Adrenal gland (tissue), 5 donors: ENCODE measurements around the gene MBOAT7.
A peak's percentile ranks its signal among the peaks of the same experiment; 100 is the strongest.

ENCODE experiments used
- CTCF ChIP-seq, 6 experiments: fragments of 450-650 bp in 4 of 6; fragments of 200-600 bp in 2 of 6; sonication (generic) in 1 of 6; IDR thresholded peaks; 1 replicate in 5 of 6; 2 replicates in 1 of 6; pipeline versions ENCODE4 v1.5.1 to v1.8.0; 2016 to 2021; ENCODE audit warnings: antibody characterized with exemption in 6 of 6, mild to moderate bottlenecking in 2 of 6, moderate library complexity in 1 of 6
- POLR2A ChIP-seq, 2 donors: fragments of 450-650 bp; IDR thresholded peaks; one replicate each; pipeline ENCODE4 v1.6.1; 2017; ENCODE audit warnings: antibody characterized with exemption in 2 of 2, mild to moderate bottlenecking in 2 of 2, moderate library complexity in 1 of 2
- donor health status: DM: no; HTN: no; CAD: no.

GRCh38 chr19:54209058-54209810 is 19.9 kb upstream of the MBOAT7 start:
- TF ChIP-seq CTCF (IDR thresholded peaks at IDR 0.05), result no peak
- peak in 1 of 2 donors; percentile 10 for TF ChIP-seq POLR2A (IDR thresholded peaks at IDR 0.05)
